Motor neuron (in vitro differentiated cells): ENCODE data around the gene LONRF3. TPM values are rescaled to one million over a fixed set of nuclear protein-coding genes. Genes with fewer than 3 reads are reported as not detected.
A peak's percentile ranks its signal among the peaks of the same experiment; 100 is the strongest.
"Not testable (repeated sequence)": the region's sequence is repeated elsewhere in the genome, so short reads cannot be mapped to it uniquely, and the experiment has no call there.

Source experiments
- ATAC-seq, 8 experiments: fragments of 200-7000 bp; cut with Tn5 transposase; replicated peaks in 6 of 8; 2 replicates each; pipeline ENCODE4 v1.8.0; 2021; ENCODE audit warnings: mild to moderate bottlenecking in 8 of 8, moderate library complexity in 8 of 8
- H3K27ac ChIP-seq, 2 donors: fragments of 250-450 bp; sonication (Bioruptor Pico); 2 replicates each; pipeline ENCODE4 v1.9.0; 2021; ENCODE audit warnings: antibody characterized with exemption in 2 of 2, mild to moderate bottlenecking in 2 of 2, moderate library complexity in 1 of 2
- H3K4me1 ChIP-seq, 2 donors: fragments of 250-450 bp; sonication (Bioruptor Pico); replicated peaks in 1 of 2; 2 replicates each; pipeline ENCODE4 v1.6.1; 2021; ENCODE audit warnings: antibody characterized with exemption in 2 of 2, mild to moderate bottlenecking in 2 of 2, moderate library complexity in 1 of 2
- H3K4me3 ChIP-seq, 5 donors: fragments of 250-450 bp; sonication (Bioruptor Pico); 2 replicates each; pipeline ENCODE4 v1.9.0; 2021; ENCODE audit warnings: antibody characterized with exemption in 5 of 5, mild to moderate bottlenecking in 5 of 5, moderate library complexity in 4 of 5
- WGBS, 10 experiments: fragments of 450-650 bp; shearing (Covaris generic); methylation state at CpG; one replicate each; pipeline ENCODE4 v1.0.0; 2022; 5-methylcytosine and 5-hydroxymethylcytosine counted together
- in situ Hi-C, 9 experiments: fragments of 400-800 bp; cut with MboI; loops; one replicate each; pipeline ENCODE4 v1.15.0; 2021; ENCODE audit warnings: low sequenced_read_pairs in 9 of 9, low pct_unique_long_range_greater_than_20kb in 2 of 9; ENCODE audit not compliant: unreplicated experiment in 9 of 9
- total RNA-seq, 8 experiments: library from RNA; unstranded; fragments of 300-600 nt; gene quantifications; 2 replicates each; pipeline versions ENCODE4 v1.2.3 to v1.2.4, GENCODE V29; 2022

The LONRF3 gene
- total RNA-seq, 8 experiments from 2014 or later = 0.22 to 4.8 (median 1.4) TPM; not detected in 1

DNA sequence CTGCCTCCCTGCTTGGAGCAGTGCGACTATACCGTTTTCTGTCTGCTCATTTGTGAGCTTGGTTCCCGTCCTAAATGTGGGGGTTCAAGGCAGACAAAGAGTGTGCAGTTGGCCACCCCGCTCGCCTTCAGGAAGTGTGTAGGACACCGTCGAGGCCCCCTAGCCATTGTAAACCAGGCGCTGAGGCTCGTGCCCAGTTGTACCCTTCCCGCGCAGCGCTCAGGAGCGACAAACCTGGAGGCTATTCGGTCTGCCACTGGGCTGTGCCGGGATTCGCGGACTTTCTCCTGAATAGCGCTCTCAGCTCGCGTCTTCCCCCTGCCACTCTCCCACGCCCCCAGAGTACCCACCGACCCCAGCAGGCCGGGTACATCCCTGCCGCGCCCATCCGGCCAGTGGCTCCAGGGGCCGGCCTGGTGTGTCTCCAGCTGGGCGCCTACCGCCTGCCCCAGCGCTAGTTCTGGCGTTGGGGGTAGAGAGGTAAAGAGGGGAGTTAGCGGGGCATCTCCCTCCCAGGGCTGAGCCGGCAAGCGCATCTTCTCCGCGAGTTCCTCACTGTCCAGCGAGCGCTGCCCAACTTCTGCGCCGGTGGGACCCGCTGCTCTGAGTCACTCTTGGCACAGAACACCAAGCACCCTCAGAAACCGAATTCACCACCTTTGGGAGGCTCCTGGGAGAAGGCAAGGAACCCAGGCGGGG lies 880 bp upstream of the LONRF3 start:
- ATAC-seq = no peak
- 17% methylated on average over 4 of the region's 43 CpGs; no CpG with 5 or more reads in 9 of the 10 experiments for WGBS, 10 experiments
- Histone ChIP-seq H3K27ac (no peak overlapping the region), H3K4me1 (no peaks in the 10 kb centered on the region), H3K4me3 (peak overlapping the region in 2 of 5 donors; percentile 42 to 43)
- in situ Hi-C loops = no loop called here

DNA sequence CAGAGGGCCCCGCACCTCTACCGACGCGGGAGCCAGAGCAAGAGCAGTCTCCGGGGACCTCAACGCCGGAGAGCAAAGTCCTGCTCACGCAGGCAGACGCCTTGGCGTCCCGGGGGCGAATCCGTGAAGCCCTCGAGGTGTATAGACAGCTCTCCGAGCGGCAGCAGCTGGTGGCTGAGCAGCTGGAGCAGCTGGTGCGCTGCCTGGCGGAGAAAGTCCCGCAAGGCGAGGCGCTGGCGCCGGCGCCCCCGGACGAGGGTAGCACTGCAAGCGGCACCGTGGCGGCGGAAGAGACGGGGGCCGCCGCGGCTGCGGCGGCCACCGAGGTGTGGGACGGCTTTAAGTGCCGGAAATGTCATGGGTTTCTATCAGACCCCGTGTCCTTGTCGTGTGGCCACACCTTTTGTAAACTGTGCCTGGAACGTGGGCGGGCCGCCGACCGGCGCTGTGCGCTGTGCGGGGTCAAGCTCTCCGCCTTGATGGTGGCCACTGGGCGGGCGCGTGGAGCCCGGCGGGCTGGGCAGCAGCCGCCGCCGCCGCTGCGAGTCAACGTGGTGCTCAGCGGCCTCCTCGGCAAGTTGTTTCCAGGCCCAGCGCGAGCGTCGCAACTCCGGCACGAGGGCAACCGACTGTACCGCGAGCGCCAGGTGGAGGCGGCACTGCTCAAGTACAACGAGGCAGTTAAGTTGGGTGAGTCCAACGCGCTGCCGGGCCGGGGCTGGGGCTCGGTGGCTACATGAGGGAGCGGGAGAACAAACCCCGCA lies 672 bp downstream of the LONRF3 start:
- H3K4me1 ChIP-seq = no peaks in the 10 kb centered on the region
- in situ Hi-C loops = no loop called here
- peak overlapping the region; percentile 30 to 48 (median 42) for H3K4me3 ChIP-seq
- WGBS, 10 experiments = 22% methylated on average over 8 of the region's 82 CpGs; no CpG with 5 or more reads in 9 of the 10 experiments
- H3K27ac ChIP-seq = no peak overlapping the region
- ATAC-seq = peak; percentile 6 to 43 (median 34)

DNA sequence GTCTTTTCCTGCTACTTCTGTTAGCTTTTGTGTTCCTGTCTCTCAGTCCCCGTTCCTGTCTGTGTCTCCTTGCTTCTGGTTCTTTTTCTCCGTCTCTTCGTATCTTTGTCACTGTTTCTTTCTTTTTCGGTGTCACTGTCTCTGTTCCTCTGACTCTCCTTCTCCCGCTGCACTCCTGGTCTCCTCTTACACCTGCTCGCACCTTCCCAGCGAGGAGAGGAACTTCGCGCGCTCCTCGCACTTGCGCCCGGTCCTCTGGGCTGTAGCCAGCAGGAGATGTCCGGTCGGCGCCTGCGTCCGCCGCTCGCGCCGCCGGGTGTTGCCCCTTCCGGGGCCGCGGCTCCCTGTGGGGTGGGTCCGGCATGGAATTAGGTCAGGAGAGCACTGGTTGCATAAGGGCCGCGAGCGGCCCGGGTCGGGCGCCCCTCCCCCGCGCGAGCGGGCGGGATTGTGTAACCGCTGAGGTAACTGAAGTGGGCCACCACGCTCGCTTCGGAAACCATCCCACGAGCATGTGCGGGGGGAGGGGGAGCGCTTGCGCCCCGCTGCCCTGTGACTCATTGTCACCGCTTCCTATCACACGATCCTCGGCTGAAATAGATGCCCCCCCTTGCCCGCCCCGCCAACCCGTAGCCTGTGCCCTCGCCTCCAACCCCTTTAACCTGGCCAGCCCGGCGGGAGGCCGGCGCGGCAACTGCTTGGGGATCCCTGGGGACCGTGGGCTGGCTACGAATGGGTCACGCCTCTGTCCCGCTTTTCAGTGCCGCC lies 1.6 kb downstream of the LONRF3 start:
- in situ Hi-C loops = no loop called here
- Histone ChIP-seq H3K27ac (no peak overlapping the region), H3K4me1 (no peaks in the 10 kb centered on the region), H3K4me3 (peak overlapping the region; percentile 30 to 48 (median 42))
- peak; percentile 51 to 83 (median 79) for ATAC-seq
- 0 to 43% (median 2%) methylated on average over 1 to 17 of the region's 64 CpGs; no CpG with 5 or more reads in 4 of the 10 experiments for WGBS, 10 experiments

DNA sequence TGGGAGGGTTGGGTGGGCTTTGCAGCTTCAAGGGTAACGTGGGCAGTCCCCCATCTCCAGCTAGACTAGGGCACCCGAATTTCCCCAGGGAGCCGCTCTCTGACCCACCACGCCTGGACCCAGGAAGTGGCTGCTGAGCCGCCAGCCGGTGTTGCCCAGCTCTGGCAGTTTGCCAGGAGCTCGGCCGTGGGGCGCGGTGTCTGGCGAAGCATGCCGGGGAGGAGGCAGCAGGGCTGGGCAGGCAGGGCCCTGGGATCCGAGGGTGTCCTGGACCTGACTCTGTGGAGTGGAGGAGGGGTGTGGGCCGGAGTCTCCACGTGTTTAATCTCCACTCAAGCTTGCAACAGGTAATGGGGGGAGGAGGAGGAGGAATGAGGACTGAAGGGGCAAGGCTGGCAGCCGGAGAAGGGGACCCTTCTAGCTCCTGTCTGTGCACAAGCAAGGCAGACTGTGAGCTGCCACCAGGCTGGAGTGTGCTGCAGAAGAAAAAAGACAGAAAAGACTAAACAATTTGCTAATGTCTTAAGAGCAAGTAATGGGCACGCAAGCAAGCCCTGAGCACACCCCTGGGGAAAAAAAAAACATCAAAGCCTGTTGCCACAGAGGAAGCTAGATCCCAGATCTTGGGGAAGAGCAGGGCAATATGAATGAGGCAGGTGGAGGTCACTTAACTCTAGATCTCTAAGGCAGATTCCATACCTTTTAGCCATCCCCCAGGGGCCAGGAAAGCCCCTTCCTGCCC lies 2.4 kb downstream of the LONRF3 start:
- H3K4me1 ChIP-seq = no peaks in the 10 kb centered on the region
- peak; percentile 16 to 41 (median 32) for ATAC-seq
- no peak overlapping the region for H3K27ac ChIP-seq
- in situ Hi-C loops = no loop called here
- H3K4me3 ChIP-seq = peak overlapping the region; percentile 30 to 48 (median 42)
- WGBS, 10 experiments = 50% methylated on average over 2 of the region's 17 CpGs; no CpG with 5 or more reads in 9 of the 10 experiments

DNA sequence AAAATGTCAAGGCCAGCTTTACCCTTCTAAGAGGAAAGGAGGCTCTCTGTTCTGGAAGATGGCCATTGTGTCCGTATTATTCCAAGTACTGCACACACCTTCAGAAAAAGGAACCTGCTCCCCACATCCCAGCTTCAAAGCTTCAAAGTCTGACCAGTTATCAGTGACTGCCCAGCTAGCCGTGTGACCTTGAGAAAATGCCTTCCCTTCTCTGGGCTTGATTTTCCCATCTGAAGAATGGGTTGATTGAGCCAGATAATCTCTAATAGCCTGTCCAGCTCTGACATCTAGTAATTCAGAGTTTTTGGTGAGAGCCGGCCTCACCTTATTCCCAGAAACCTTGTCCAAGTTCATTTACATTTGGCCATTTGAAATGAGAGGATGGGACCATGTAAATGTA lies 3.0 kb downstream of the LONRF3 start:
- in situ Hi-C loops = no loop called here
- Histone ChIP-seq H3K4me3 (no peak overlapping the region), H3K4me1 (no peaks in the 10 kb centered on the region), H3K27ac (no peak overlapping the region)
- 0 to 100% (median 90%) methylated on average over 1 to 2 of the region's 3 CpGs; no CpG with 5 or more reads in 5 of the 10 experiments for WGBS, 10 experiments
- ATAC-seq = no peak

DNA sequence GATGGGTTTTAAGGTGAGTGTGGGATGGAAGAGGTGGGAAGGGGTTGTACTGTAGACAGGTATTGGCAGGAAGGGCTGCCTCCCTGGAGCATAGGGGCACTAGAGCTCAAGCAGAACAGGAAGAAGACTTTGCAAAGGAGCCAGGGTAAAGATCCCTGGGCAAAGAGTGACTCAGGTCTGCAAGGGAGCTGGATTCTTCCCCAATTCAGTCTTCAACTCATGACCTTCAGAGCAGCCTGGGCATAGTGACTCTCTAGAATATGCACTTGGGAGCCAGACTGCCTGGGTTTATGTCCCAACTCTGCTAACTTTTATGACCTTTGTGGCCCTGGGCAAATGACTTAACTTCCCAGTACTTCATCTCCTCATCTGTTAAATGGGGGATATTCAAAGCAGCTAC lies 4.0 kb downstream of the LONRF3 start:
- no peaks in the 10 kb centered on the region for H3K4me1 ChIP-seq
- in situ Hi-C loops = no loop called here
- no peak for ATAC-seq
- no peak overlapping the region for H3K27ac ChIP-seq
- H3K4me3 ChIP-seq = no peak overlapping the region

GRCh38 chrX:118980761-118981160 lies 6.3 kb downstream of the LONRF3 start:
- no peak for ATAC-seq
- Histone ChIP-seq H3K4me3 (no peak overlapping the region), H3K4me1 (no peaks in the 10 kb centered on the region), H3K27ac (no peak overlapping the region)
- WGBS, 10 experiments = 0 to 43% methylated on average over 1 of the region's 1 CpG; no CpG with 5 or more reads in 8 of the 10 experiments
- in situ Hi-C loops = no loop called here

DNA sequence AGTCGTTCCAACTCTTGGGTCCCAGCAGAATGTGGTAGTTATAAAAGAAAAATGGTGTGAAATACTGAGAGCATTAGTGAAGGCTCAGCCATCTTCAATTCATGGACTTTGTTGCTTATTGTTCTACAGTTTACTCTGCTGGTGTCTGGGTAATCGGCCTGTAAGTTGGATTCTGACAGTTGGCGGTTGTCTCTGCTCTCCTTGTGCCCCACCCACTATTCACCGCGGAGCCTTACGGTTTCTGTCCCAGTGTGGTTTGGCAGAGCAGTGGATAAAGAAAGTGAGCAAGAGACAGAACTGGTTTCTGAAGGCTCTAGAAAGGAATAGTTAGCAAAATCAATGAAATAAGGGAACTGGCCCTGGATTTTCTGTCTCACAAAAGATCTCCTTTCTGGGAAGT lies 9.1 kb downstream of the LONRF3 start:
- 42 to 100% (median 60%) methylated on average over 1 to 3 of the region's 6 CpGs; no CpG with 5 or more reads in 5 of the 10 experiments for WGBS, 10 experiments
- Histone ChIP-seq H3K4me1 (no peaks in the 10 kb centered on the region), H3K27ac (no peak overlapping the region), H3K4me3 (no peak overlapping the region)
- in situ Hi-C loops = no loop called here
- no peak for ATAC-seq

DNA sequence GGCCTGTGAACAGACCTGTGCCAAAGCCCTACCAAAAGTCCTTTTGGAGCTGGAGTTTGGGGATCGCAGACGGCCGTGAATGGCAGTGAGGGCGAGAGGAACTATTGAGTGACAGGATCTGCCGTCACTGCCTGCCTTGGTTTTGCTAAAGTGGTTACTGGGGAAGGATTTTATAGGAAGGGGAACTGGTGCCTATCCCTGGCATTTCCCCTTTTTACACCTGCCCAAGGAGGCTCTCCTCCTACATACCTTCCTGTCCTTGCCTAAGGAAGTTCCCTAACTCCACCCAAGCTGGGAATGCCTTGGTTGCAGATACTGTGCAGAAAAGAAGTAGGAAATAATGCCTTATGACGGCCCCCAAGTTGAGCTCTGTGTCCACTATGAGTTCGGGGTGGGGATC lies 14.5 kb downstream of the LONRF3 start:
- Histone ChIP-seq H3K4me3 (no peak overlapping the region), H3K4me1 (no peaks in the 10 kb centered on the region), H3K27ac (no peak overlapping the region)
- in situ Hi-C loops = no loop called here
- no peak for ATAC-seq
- 47 to 77% methylated on average over 7 of the region's 7 CpGs; no CpG with 5 or more reads in 8 of the 10 experiments for WGBS, 10 experiments

- in situ Hi-C loops = no loop called here
- 0 to 45% methylated on average over 1 of the region's 1 CpG; no CpG with 5 or more reads in 8 of the 10 experiments for WGBS, 10 experiments
- no peak overlapping the region for H3K27ac ChIP-seq
- no peaks in the 10 kb centered on the region for H3K4me1 ChIP-seq
- no peak overlapping the region for H3K4me3 ChIP-seq
- no peak for ATAC-seq
Measured at GRCh38 chrX:118989886-118990285, 15.5 kb downstream of the LONRF3 start.

DNA sequence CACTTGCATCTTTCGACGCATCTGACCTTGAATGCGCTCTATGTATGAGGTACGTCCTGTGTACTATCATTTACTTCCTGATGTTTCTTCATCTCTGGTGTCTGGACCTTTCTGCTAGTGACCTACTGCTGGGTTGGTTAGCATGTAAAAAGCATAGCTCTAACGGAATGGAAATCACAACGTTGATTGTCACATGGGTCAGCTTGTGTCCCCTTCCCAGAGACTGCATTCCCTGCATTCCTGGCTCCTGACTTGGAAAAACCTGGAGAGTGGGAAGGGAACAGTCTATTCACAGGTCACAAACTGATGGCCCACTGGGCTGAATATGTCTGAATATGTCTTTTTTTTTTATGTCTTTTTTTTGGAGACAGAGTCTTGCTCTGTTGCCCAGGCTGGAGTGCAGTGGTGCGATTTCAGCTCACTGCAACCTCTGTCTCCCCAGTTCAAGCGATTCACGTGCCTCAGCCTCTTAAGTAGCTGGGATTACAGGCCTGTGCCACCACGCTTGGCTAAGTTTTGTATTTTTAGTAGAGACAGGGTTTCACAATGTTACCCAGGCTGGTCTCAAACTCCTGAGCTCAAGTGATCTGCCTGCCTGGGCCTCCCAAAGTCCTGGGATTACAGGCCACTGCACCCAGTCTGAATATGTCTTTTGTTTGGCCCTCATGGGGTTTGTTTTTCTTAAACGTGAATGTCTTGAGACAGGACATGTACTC lies 16.3 kb downstream of the LONRF3 start:
- no peak overlapping the region for H3K4me3 ChIP-seq
- WGBS, 10 experiments = 31 to 100% (median 42%) methylated on average over 4 to 9 of the region's 11 CpGs; no CpG with 5 or more reads in 7 of the 10 experiments
- in situ Hi-C loops = no loop called here
- ATAC-seq = no peak
- no peak overlapping the region for H3K27ac ChIP-seq
- no peaks in the 10 kb centered on the region for H3K4me1 ChIP-seq

DNA sequence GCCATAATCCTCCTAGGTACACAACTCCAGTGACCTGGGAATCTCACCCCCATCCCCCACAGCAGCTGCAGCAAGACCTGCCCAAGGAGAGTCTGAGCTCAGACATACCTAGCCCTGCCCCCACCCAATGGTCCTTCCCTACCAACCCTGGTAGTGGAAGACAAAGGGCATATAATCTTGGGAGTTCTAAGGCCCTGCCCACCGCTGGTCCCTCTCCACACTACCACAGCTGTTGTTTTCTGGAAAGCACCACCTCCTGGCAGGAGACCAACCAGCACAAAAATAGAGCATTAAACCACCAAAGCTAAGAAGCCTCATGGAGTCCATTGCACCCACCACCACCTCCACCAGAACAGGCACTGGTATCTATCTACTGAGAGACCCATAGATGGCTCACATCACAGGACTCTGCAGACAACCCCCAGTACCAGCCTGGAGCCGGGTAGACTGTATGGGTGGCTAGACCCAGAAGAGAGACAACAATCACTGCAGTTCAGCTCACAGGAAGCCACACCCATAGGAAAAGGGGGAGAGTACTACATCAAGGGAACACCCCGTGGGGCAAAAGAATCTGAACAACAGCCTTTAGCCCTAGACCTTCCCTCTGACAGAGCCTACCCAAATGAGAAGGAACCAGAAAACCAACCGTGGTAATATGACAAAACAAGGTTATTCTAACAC lies 18.2 kb downstream of the LONRF3 start:
- WGBS, 10 experiments = 0 to 63% methylated on average over 1 to 3 of the region's 4 CpGs; no CpG with 5 or more reads in 8 of the 10 experiments
- in situ Hi-C loops, ATAC-seq, H3K27ac ChIP-seq, H3K4me1 ChIP-seq, H3K4me3 ChIP-seq: not testable (repeated sequence)
